ENCODE results near the gene UMOD. TPM values are rescaled to one million over a fixed set of nuclear protein-coding genes. Genes with fewer than 3 reads are reported as not detected.

UMOD gene
- total RNA-seq, 1 experiment from 2014 or later: not detected

DNA sequence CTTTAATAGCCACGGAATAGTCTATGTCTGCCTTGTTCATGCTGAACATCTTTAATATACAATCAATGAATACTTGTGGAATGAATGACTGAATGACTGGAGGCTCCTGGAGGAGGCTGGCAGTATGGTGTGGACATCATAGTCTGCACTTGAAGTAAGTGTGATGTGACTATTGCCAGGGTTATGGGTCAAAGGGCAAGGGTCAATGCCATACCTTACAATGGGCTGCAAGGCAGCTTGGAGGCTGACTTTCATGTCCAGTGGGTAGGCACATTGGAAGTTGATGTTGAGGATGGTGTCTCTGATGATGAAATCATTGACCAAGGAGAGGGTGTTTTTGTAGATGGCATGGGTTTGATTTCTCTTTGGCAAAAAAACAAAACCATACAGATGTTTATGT is 33.1 kb downstream of the UMOD start:
- Mint-ChIP-seq H3K27ac (ENCODE audit: low read depth, unreplicated experiment) (no peak overlapping the region), H3K4me1 (ENCODE audit: insufficient read depth, unreplicated experiment) (no peaks in the 10 kb centered on the region), H3K36me3 (ENCODE audit: insufficient read depth, unreplicated experiment) (no peaks in the 10 kb centered on the region), H3K4me3 (ENCODE audit: unreplicated experiment) (no peak overlapping the region), H3K27me3 (ENCODE audit: insufficient read depth, unreplicated experiment) (no peaks in the 10 kb centered on the region), H3K9me3 (ENCODE audit: unreplicated experiment) (no peaks in the 10 kb centered on the region)
- no peak for DNase-seq (ENCODE audit: unreplicated experiment)
- TF ChIP-seq CTCF (IDR thresholded peaks at IDR 0.05; ENCODE audit: unreplicated experiment): no peak
- CTCF ChIA-PET: interaction anchor here (1.6 kb wide), 1 partner anchor 18 kb away, joined by 5 read pairs; no protein-coding TSS in a partner anchor
- no TSS peak for BruUV-seq (replicated peaks)
- POLR2A ChIA-PET: no interaction called here
- intact Hi-C loops (cut with micrococcal nuclease): no loop called here

GRCh38 chr16:20318437-20318836 is 34.1 kb downstream of the UMOD start:
- Mint-ChIP-seq H3K4me3 (ENCODE audit: unreplicated experiment) (no peak overlapping the region), H3K27ac (ENCODE audit: low read depth, unreplicated experiment) (no peak overlapping the region), H3K27me3 (ENCODE audit: insufficient read depth, unreplicated experiment) (peaks cover 2% of the 10 kb centered on the region), H3K4me1 (ENCODE audit: insufficient read depth, unreplicated experiment) (no peaks in the 10 kb centered on the region), H3K9me3 (ENCODE audit: unreplicated experiment) (peaks cover under 1% of the 10 kb centered on the region), H3K36me3 (ENCODE audit: insufficient read depth, unreplicated experiment) (no peaks in the 10 kb centered on the region)
- ChIA-PET POLR2A (no interaction called here), CTCF (no interaction called here)
- BruUV-seq (replicated peaks): no TSS peak
- TF ChIP-seq CTCF (IDR thresholded peaks at IDR 0.05; ENCODE audit: unreplicated experiment): no peak
- DNase-seq (ENCODE audit: unreplicated experiment): no peak
- intact Hi-C loops (cut with micrococcal nuclease): no loop called here

DNA sequence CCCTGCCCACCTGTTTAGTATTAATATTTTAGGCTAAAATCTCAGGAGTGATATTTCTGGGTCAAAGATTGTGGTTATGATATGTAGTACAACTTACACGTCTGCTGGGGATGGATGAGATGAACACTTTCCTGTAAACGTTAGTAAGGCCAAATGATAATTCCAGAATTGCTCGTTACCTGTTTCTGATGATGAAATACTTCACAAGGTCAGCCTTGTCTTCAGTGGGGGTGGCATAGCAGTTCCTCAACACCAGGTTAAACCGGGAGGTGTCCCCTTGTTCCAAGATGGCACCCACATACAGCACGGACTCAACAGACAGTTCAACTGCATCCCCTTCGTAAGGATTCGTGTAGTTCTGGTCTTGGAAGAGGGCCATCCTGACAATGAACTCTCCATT is 34.5 kb downstream of the UMOD start:
- ChIA-PET CTCF (interaction anchor here (1.0 kb wide), 1 partner anchor 17 kb away, joined by 3 read pairs; no protein-coding TSS in a partner anchor), POLR2A (no interaction called here)
- H3K4me1 Mint-ChIP-seq (ENCODE audit: insufficient read depth, unreplicated experiment): no peaks in the 10 kb centered on the region
- intact Hi-C loops (cut with micrococcal nuclease): no loop called here
- no peak overlapping the region for H3K4me3 Mint-ChIP-seq (ENCODE audit: unreplicated experiment)
- H3K9me3 Mint-ChIP-seq (ENCODE audit: unreplicated experiment): peaks cover 5% of the 10 kb centered on the region
- no peak for DNase-seq (ENCODE audit: unreplicated experiment)
- no peaks in the 10 kb centered on the region for H3K36me3 Mint-ChIP-seq (ENCODE audit: insufficient read depth, unreplicated experiment)
- no peak for TF ChIP-seq CTCF (IDR thresholded peaks at IDR 0.05; ENCODE audit: unreplicated experiment)
- H3K27me3 Mint-ChIP-seq (ENCODE audit: insufficient read depth, unreplicated experiment): peaks cover 6% of the 10 kb centered on the region
- H3K27ac Mint-ChIP-seq (ENCODE audit: low read depth, unreplicated experiment): no peak overlapping the region
- BruUV-seq (replicated peaks): no TSS peak

DNA sequence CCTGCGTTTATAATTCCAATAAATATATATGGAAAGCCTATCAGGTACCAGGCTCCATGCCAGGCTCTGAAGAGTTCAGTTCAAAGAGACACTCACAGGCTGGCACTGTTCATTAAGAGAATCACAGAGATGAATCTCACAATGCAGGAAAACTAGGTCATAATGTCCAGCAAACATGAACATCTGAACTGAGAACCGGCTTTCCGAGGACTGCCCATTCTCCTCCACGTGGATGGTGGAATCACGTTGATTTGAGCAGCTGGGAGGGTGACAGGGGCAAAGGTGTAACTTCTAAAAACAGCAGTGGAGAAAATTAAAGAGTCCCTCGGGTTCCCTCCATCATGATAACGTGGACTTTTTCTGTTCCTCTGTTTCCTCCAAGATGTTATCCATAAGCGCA is 35.4 kb downstream of the UMOD start:
- peaks cover 6% of the 10 kb centered on the region for H3K27me3 Mint-ChIP-seq (ENCODE audit: insufficient read depth, unreplicated experiment)
- no peak for DNase-seq (ENCODE audit: unreplicated experiment)
- H3K4me3 Mint-ChIP-seq (ENCODE audit: unreplicated experiment): no peak overlapping the region
- ChIA-PET POLR2A (no interaction called here), CTCF (interaction anchor here (1.0 kb wide), 1 partner anchor 16 kb away, joined by 3 read pairs; no protein-coding TSS in a partner anchor)
- no TSS peak for BruUV-seq (replicated peaks)
- no peaks in the 10 kb centered on the region for H3K36me3 Mint-ChIP-seq (ENCODE audit: insufficient read depth, unreplicated experiment)
- TF ChIP-seq CTCF (IDR thresholded peaks at IDR 0.05; ENCODE audit: unreplicated experiment): no peak
- no peaks in the 10 kb centered on the region for H3K4me1 Mint-ChIP-seq (ENCODE audit: insufficient read depth, unreplicated experiment)
- no peak overlapping the region for H3K27ac Mint-ChIP-seq (ENCODE audit: low read depth, unreplicated experiment)
- intact Hi-C loops (cut with micrococcal nuclease): no loop called here
- H3K9me3 Mint-ChIP-seq (ENCODE audit: unreplicated experiment): peaks cover 7% of the 10 kb centered on the region
